ENCODE results near the gene TUBB.

GRCh38 chr6:30752157-30752927, 32.2 kb downstream of the TUBB start:
- TF ChIP-seq CTCF (IDR thresholded peaks at IDR 0.05; ENCODE audit: poor library complexity) (no peak), EZH2 (IDR thresholded peaks at IDR 0.05; ENCODE audit: borderline replicate concordance) (no peak)
